LNCaP clone FGC (cell line): Measurements from ENCODE around the gene FNDC3B.
A peak's percentile ranks its signal among the peaks of the same experiment; 100 is the strongest.

Source experiments
- DNase-seq: peaks from one replicate; pipeline ENCODE4 v3.0.0-alpha.2; 2011; ENCODE audit warnings: low read depth
- H3K4me3 ChIP-seq: 2 replicates; pipeline ENCODE4 v1.5.1; 2011; ENCODE audit warnings: mild to moderate bottlenecking, low read depth, low read length, control low read depth
- CTCF ChIP-seq: IDR thresholded peaks from 2 replicates; pipeline ENCODE4 v1.5.1; 2012; ENCODE audit warnings: mild to moderate bottlenecking; ENCODE audit not compliant: control insufficient read depth, insufficient read depth; ENCODE audit errors: extremely low read depth

FNDC3B gene

DNA sequence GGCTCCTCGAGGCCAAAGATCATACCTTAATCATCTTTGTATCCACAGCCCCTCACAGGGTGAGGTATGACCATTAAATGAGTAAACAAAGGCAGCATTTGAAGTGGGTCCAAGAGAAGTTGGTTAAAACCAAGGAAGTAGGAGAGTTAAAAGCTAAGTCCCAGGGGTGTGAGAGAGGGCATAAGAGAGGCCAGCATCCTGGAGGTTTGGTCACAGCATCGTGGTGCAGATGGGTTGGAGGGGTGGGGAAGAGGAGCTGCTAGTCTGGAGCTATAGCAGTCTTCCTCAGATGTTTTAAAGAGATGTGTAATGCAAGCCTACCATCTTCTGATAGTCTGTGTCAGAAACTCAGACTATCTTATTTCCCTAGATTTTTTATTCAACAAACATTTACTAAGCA is 253.7 kb downstream of the FNDC3B start:
- TF ChIP-seq CTCF = no peak
- DNase-seq = no peak
- no peak overlapping the region for H3K4me3 ChIP-seq

GRCh38 chr3:172294223-172294806 is 254.9 kb downstream of the FNDC3B start:
- no peak overlapping the region for H3K4me3 ChIP-seq
- DNase-seq = no peak
- no peak for TF ChIP-seq CTCF

DNA sequence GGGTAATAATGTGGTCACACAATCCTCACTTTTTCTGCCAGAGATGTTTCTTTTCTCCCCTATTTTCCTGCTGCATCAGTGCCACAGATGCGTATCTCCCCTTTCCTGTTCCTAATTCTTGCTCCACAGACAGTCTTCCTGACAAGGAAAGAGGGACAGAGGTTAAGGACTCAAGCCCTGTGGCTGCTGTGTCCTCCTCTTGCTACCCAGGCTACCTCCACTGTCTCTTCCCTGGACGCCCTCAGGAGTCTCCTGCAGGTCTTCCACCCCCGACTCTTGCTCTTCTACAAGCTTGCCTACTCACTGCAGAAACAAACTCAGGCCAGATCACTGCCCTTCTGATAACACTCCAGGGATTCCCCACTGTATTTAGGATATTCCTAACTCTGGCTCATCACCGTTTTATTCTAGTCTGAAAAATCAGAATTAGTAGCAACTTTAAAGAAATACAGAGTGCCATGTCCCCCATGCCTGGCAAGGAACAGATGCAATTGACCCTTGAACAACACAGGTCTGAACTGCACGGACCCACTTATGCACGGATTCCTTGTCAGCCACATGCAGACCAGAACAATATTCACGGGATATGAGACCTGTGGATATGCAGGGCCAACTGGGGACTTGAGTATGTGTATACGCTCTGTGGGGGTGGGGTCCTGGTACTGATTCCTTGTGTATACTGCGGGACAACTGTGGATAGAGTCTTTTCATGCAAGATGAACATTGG is 257.0 kb downstream of the FNDC3B start:
- no peak for DNase-seq
- no peak for TF ChIP-seq CTCF
- H3K4me3 ChIP-seq = no peak overlapping the region

DNA sequence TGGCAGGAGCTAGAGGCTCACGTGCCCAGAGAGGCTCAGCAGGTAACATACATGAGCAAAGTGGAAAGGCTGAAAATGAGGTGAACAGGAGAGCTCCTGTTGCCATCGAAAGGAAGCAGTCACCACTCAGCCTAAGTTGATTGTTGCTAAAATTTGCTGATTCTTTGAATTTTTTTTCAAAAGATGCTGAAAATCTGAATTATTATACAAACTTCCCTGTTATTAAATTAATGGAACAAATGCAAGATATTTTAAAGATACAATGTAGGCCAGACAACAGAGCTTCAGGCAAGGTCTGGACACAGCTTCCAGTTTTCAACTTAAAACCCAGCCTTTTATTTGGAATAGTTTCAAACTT is 257.6 kb downstream of the FNDC3B start:
- TF ChIP-seq CTCF = no peak
- no peak overlapping the region for H3K4me3 ChIP-seq
- no peak for DNase-seq

DNA sequence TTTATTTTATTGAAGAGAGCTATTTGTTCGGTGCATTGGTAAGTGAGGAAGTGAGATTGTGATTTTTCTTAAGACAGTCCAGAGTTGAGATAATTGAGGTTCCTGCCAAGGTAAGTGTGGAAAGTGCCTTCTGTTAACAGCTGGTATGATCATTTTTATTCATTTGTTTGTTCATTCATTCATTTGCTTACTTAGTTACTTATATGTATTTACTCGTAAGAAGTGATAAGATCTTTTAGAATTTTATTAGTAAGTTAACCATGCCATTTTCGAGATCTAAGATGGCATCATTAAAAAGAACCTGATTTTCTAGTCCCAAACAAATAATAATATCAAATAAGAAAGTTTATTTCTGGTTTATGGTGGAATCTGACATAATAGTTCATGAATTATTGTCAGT is 258.9 kb downstream of the FNDC3B start:
- DNase-seq = peak; percentile 95

DNA sequence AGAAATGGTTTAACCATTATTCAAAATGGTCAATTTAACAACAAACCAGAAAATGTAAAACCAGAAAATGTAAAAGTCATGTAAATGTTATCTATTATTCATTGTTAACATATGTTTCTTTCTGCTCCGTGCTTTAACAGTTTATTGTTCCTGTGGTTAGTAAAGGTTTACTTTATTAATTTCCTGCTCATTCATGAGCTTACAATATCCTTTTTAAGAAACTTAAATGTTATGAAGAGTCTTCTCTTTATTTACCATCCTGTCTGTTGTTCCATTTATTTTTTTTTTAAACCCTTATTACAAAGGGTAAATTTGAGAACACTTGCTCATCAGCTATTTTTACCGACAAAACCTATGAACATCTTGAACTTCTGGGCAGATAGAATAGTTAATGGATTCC is 260.8 kb downstream of the FNDC3B start:
- no peak overlapping the region for H3K4me3 ChIP-seq
- DNase-seq = no peak
- no peak for TF ChIP-seq CTCF

More for the DNA sequence above, 258.9 kb downstream of the FNDC3B start:
- H3K4me3 ChIP-seq = no peak overlapping the region
- TF ChIP-seq CTCF = no peak

GRCh38 chr3:172300862-172301261 is 261.5 kb downstream of the FNDC3B start:
- no peak overlapping the region for H3K4me3 ChIP-seq
- no peak for TF ChIP-seq CTCF
- DNase-seq = no peak
